Thyroid gland (tissue), 4 donors: Measurements from ENCODE around the gene HTRA3.

Source experiments
- CTCF ChIP-seq, 6 experiments: fragments of 200-600 bp in 3 of 6; fragments of 450-650 bp in 3 of 6; sonication (generic) in 3 of 6; IDR thresholded peaks; one replicate each; pipeline ENCODE4 v1.5.1; 2016 to 2019; ENCODE audit warnings: antibody characterized with exemption in 6 of 6, mild to moderate bottlenecking in 2 of 6, inconsistent platforms in 1 of 6, moderate library complexity in 1 of 6
- POLR2A ChIP-seq, 2 donors: fragments of 450-650 bp; IDR thresholded peaks; one replicate each; pipeline ENCODE4 v1.6.1; 2017; ENCODE audit warnings: antibody characterized with exemption in 2 of 2, mild to moderate bottlenecking in 2 of 2, moderate library complexity in 1 of 2

- TF ChIP-seq CTCF (IDR thresholded peaks at IDR 0.05) (no peak), POLR2A (IDR thresholded peaks at IDR 0.05) (no peak)
Observed at GRCh38 chr4:8338351-8338961, 68.9 kb downstream of the HTRA3 start.
